Mucosa of descending colon (tissue), 3 donors: ENCODE measurements around the gene CA6. TPM values are rescaled to one million over a fixed set of nuclear protein-coding genes. Genes with fewer than 3 reads are reported as not detected.
"Not testable (repeated sequence)": the region's sequence is repeated elsewhere in the genome, so short reads cannot be mapped to it uniquely, and the experiment has no call there.

Source experiments
- ATAC-seq: fragments of 200-7000 bp; cut with Tn5 transposase; one replicate; pipeline ENCODE4 v1.9.1; 2020; ENCODE audit warnings: mild to moderate bottlenecking, moderate library complexity
- DNase-seq, 3 donors: peaks; one replicate each; pipeline ENCODE4 v3.0.0-alpha.2; 2020
- H3K36me3 ChIP-seq: fragments of 200-600 bp; one replicate; pipeline ENCODE4 v1.8.0; 2021; ENCODE audit warnings: low read depth, mild to moderate bottlenecking
- H3K4me1 ChIP-seq: fragments of 200-600 bp; one replicate; pipeline ENCODE4 v1.8.0; 2021; ENCODE audit warnings: low read depth, mild to moderate bottlenecking
- H3K4me3 ChIP-seq: fragments of 200-600 bp; one replicate; pipeline ENCODE4 v1.8.0; 2021; ENCODE audit warnings: mild to moderate bottlenecking
- H3K9me3 ChIP-seq: fragments of 200-600 bp; one replicate; pipeline ENCODE4 v1.8.0; 2021; ENCODE audit warnings: mild to moderate bottlenecking
- intact Hi-C, 2 donors: fragments of 100-400 bp; cut with DNase I in 1 of 2; cut with micrococcal nuclease in 1 of 2; formaldehyde crosslinking; loops; one replicate each; pipeline versions ENCODE4 v1.11.0 to v1.11.1; 2022; cut with DNase I, micrococcal nuclease
- total RNA-seq, 3 donors: library from RNA; stranded (reverse); fragmentation: NEBNext Ultra II Directional in 2 of 3; extraction: Animal tissue kit (Norgen Biotek cat#: 25700) in 2 of 3; gene quantifications; one replicate each; pipeline versions ENCODE4 v1.2.1 to v1.2.4, GENCODE V29; 2021 to 2023
- TF ChIP-seq, protein P1 (sequence below): fragments of 200-600 bp; IDR thresholded peaks from one replicate; pipeline ENCODE4 v1.8.0; 2022; ENCODE audit warnings: antibody characterized with exemption, mild to moderate bottlenecking
- donor health status: DM: no; HTN: no; CAD: no; lungs with moderate emphysema.
- donor health status: DM: no; HTN: no; CAD: no.
- donor health status: DM: no; HTN: yes; CAD: no.

The CA6 gene
- total RNA-seq, 3 donors from 2014 or later, result not detected

- TF ChIP-seq, protein P1, sequence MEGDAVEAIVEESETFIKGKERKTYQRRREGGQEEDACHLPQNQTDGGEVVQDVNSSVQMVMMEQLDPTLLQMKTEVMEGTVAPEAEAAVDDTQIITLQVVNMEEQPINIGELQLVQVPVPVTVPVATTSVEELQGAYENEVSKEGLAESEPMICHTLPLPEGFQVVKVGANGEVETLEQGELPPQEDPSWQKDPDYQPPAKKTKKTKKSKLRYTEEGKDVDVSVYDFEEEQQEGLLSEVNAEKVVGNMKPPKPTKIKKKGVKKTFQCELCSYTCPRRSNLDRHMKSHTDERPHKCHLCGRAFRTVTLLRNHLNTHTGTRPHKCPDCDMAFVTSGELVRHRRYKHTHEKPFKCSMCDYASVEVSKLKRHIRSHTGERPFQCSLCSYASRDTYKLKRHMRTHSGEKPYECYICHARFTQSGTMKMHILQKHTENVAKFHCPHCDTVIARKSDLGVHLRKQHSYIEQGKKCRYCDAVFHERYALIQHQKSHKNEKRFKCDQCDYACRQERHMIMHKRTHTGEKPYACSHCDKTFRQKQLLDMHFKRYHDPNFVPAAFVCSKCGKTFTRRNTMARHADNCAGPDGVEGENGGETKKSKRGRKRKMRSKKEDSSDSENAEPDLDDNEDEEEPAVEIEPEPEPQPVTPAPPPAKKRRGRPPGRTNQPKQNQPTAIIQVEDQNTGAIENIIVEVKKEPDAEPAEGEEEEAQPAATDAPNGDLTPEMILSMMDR, result no peak
- intact Hi-C loops, result no loop called here
- ATAC-seq, result no peak
These were observed 34.0 kb upstream of the CA6 start for GRCh38 chr1:8911416-8912309.

GRCh38 chr1:8913457-8913856 is 32.2 kb upstream of the CA6 start:
- Histone ChIP-seq H3K36me3 (no peaks in the 10 kb centered on the region), H3K4me3 (no peak overlapping the region), H3K9me3 (no peaks in the 10 kb centered on the region), H3K4me1 (no peaks in the 10 kb centered on the region)
- intact Hi-C loops, result no loop called here
- DNase-seq (no peak), ATAC-seq (no peak)
- TF ChIP-seq, protein P1, result no peak

More at GRCh38 chr1:8911416-8912309, 34.0 kb upstream of the CA6 start:
- no peaks in the 10 kb centered on the region for H3K4me1 ChIP-seq
- H3K9me3 ChIP-seq, result no peaks in the 10 kb centered on the region
- DNase-seq, result no peak
- H3K36me3 ChIP-seq, result no peaks in the 10 kb centered on the region
- no peak overlapping the region for H3K4me3 ChIP-seq

- Histone ChIP-seq H3K4me3 (no peak overlapping the region), H3K4me1 (no peaks in the 10 kb centered on the region), H3K36me3 (no peaks in the 10 kb centered on the region), H3K9me3 (no peaks in the 10 kb centered on the region)
- ATAC-seq, result no peak
- DNase-seq, result no peak
- TF ChIP-seq, protein P1, result no peak
- intact Hi-C loops, result no loop called here
These were observed 31.2 kb upstream of the CA6 start for GRCh38 chr1:8914466-8914865.

DNA sequence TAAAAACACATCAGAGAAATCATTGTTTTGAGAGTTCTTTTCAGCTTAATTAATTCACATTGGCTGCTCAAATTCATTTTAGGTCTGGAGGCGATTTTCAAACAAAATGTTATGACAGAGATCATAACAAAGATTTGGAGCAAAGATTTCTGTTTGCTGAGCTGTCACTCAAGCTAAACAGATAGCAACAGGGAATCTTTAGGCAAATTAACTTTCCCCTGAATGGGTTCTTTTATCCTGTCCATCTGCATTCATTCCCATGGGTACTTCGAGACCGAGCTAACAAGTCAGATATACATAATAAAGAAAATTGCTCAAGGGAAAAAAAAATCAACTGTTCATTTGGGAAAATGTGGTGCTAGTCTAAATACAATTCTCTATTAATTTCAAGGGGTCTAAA is 30.2 kb upstream of the CA6 start:
- DNase-seq (no peak), ATAC-seq (no peak)
- H3K9me3 ChIP-seq, result no peaks in the 10 kb centered on the region
- intact Hi-C loops, result loop anchor here in 1 of 2 donors (5.0 kb wide), 1 partner anchor 92 kb away; no protein-coding TSS in a partner anchor
- H3K4me1 ChIP-seq, result no peaks in the 10 kb centered on the region
- H3K36me3 ChIP-seq, result no peaks in the 10 kb centered on the region
- no peak overlapping the region for H3K4me3 ChIP-seq
- TF ChIP-seq, protein P1, result no peak

DNA sequence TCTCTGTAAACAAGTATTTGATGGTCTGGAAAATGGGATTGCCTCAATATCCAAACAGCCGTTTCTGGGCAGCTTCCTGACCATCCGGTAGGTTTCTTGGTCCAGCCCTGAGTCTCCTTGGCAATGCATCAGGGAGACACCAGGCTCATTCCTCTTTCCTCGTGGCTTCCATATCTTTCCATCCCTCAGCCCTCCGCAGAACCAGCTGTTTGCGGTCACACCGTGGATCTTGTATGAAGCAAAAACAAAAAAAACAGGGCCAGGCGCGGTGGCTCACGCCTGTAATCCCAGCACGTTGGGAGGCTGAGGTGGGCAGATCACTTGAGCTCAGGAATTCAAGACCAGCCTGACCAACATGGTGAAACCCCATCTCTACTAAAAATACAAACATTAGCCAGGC is 28.1 kb upstream of the CA6 start:
- not testable (repeated sequence) for ATAC-seq, H3K4me3 ChIP-seq, H3K9me3 ChIP-seq, H3K36me3 ChIP-seq, H3K4me1 ChIP-seq, DNase-seq
- intact Hi-C loops, result loop anchor here in 1 of 2 donors (5.0 kb wide), 1 partner anchor 90 kb away; no protein-coding TSS in a partner anchor

DNA sequence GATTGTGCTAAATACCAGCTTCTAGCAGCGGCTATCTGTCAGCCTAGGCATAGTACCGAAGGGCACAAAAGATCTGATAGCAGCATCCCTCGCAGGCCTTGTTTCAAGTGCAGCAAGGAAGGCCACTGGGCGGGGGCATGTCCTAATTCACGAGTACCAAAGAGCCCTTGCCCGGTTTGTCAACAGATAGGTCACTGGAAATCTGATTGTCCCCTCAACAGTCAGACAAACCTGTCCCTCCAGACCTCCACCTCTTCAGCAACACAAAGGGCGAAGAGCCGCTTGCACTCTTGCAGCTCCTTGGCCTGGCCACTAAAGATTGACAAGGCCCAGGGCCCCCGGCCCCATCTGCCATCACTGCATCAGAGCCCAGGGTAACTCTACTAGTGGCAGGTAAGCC is 22.7 kb upstream of the CA6 start:
- no peak for ATAC-seq
- intact Hi-C loops, result loop anchor here (5.0 to 10.0 kb wide), 3 partner anchors 59 to 174 kb away; no protein-coding TSS in a partner anchor
- H3K9me3 ChIP-seq, result no peaks in the 10 kb centered on the region
- TF ChIP-seq, protein P1, result no peak
- H3K4me1 ChIP-seq, result no peaks in the 10 kb centered on the region
- no peaks in the 10 kb centered on the region for H3K36me3 ChIP-seq
- H3K4me3 ChIP-seq, result no peak overlapping the region
- no peak for DNase-seq
